ENCODE data around the gene CABLES1.
"Not testable (repeated sequence)": the region's sequence is repeated elsewhere in the genome, so short reads cannot be mapped to it uniquely, and the experiment has no call there.

Gene CABLES1

DNA sequence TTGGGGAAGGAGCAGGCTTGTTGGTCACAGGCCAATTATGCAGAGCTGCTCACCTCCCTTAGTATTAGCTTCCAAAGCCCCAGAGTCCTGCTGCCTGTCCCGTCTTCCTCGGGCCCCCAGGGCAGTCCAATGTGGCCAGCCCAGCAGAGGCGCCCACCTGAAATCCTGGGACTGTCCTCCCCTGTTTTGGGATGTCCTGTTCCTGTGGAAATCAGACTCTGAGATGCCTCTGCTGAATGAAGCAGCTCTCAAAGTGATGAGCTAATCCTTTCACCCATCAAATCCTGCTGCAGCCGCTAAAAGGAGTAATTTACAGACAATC, 105.3 kb downstream of the CABLES1 start:
- no peak for DNase-seq (ENCODE audit: low read depth in 2 of 2)

DNA sequence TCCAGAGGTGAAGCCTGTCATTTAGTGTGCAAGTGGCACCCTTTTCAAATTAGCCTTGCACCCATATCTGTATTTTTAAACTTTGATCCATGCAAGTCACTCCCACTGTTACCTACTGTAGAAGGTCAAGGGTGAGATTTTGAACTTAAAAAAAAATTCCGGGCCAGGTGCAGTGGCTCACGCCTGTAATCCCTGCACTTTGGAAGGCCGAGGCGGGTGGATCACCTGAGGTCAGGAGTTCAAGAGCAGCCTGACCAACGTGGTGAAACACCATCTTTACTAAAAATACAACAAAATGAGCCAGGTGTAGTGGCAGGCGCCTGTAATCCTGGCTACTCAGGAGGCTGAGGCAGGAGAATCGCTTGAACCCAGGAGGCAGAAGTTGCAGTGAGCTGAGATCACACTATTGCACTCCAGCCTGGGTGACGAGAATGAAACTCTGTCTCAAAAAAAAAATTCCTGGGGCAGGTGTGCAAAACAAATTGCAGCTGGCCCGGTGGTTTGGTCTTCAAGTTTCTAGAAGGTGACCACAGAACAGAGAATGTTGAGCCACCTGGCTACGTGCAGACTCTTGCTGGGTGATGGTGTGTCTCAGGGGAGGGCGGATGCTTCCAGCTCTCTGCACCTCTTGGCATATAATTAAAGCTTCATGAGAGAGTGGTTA, 106.7 kb downstream of the CABLES1 start:
- not testable (repeated sequence) for DNase-seq (ENCODE audit: low read depth in 2 of 2)

DNA sequence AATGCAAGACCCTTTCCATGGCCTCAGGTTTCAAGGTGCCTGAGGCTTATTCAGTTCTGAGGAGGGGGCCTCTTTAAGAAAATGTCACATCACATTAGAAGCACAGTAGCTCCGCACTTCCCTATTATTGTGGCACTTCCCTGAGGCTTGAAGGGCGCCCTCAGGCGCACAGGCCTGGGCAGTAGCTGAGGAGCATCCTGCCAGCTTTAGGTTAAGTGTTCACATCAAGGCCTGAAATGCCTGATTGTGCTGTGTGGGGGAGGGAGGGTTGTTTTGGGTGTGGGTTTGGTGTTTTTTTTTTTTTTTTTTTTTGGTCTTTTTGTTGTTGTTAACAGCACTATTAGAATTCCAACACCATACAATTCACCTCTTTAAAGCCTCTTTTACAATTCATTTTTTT, 107.9 kb downstream of the CABLES1 start:
- no peak for DNase-seq (ENCODE audit: low read depth in 2 of 2)

DNA sequence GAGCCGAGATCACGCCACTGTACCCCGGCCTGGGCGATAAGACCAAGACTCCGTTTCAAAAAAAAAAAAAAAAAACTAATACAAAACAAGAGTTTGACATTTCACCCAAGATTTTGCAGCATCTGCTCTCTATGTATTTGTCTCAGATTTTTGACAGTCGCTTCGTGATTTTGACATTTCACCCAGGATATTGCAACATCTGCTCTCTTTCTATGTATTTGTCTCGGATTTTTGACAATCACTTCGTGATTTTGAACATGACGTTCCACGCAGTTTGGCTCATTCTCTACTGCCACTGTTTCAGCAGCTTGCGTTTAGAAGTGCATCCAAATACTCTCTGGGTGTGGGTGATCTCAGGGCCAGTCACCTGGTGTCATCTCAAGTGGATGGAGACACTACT, 108.5 kb downstream of the CABLES1 start:
- DNase-seq (ENCODE audit: low read depth in 2 of 2), result no peak

DNA sequence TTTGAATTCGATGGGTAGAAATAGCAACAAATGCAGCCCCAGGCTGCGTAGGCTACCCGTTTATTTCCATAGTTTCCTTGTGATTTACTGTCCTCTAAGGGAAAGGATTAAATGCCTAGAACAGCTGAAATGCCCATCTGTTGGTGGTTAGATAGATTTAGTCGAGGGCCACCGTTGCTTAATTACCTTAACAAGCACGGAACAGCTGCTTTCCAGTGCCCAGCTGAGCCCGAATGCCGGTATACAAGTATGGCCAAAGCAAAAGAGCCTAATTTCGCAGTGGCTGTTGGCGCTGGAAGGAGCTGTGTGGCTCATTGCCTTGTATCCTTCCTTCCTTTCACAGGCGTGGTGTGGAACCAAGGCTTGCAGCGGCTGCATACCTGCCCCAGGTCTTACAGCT, 109.1 kb downstream of the CABLES1 start:
- DNase-seq (ENCODE audit: low read depth in 2 of 2), result no peak

DNA sequence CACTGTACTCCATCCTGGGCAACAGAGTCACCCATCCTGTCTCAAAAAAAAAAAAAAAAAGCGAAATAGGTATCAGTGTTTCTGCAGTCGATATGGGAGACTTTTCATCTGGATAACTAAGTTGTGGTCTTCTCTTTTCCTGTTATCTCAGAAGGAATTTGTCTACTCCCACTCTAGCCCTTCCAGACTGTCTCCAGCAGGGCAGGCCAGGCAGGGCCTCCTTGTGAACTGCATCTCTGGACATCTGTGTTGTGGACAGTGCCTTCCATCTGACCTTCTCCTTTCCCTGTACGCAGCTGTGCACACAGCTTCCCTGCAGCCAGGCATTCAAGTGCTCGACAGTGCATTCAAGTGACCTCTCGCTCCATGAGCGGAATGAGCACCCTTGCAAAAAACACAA, 110.2 kb downstream of the CABLES1 start:
- no peak for DNase-seq (ENCODE audit: low read depth in 2 of 2)

DNA sequence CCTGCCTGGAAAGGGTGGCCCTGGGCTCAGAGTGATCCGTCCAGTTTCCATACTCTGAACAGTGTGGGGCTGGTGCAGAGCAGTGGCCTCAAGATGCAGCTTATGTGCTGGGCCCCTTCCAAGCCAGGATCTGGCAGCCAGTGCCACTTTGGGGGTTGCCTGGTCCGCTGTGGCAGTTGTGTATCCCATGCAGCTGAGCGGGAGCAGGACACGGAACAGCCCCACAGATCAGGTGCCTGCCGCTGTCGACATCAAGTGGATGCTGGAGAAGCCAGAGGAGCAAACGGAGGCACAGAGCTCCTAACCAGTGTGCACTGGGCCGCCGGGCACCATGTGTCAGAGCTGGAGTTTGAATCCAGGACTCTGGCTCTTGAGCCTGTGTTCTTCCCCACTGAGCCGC, 112.0 kb downstream of the CABLES1 start:
- no peak for DNase-seq (ENCODE audit: low read depth in 2 of 2)

DNA sequence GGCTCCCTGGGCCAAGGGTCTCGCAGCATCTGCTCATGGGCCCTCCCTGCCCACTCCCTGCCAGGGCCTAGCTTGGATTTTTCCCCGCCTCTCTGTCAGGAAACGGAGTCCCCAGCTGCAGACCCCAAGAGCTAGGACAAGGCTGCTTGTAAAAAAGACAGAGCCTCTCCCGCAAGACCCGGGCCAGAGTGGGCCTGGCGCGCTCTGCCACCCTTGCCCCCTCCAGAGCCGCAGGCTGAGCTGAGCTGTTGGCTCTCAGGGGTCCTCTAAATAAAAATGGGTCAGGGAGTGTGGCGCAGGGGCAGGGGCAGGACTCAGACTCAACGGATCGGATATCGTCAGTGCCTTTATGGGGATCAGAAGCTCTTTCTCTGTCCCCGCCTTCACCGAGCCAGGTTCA, 112.6 kb downstream of the CABLES1 start:
- no peak for DNase-seq (ENCODE audit: low read depth in 2 of 2)

DNA sequence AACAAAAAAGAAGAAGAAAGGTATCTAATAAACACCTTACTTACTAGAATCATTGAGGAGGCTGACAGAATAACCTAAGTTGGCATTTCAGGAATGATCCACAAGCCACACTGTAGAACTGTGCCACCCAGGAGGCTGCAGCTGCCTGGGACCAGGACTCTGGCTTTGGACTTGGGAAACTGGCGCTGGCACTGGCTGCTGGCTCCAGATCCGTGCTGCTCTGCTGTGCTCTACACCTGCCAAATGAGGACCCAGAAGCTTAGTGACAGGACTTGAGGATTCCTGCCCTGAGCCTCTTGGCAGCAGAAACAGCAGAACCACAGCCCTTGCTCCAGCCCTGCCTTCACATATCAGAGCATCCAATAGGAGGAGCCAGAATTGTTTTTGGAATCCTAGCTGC, 113.5 kb downstream of the CABLES1 start:
- DNase-seq (ENCODE audit: low read depth in 2 of 2), result no peak

DNA sequence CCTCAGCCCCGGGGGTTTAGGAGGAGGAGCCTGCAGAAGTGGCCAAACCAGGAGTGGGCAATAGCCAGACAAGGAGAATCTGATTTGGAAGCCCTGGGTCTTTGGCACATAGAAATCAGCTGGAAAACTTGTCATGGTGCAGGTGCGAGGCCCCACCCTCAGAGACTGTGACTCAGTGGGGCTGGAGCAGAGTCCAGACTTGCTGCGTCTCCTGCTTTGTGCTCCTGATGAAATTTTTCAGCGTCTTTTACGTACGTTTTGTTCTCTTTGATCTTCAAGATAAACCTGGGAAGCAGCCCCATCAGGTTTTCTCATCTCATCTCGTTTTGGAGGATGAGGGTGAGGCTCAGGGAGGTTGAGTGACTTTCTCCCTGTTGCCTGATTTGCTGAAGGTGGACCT, 114.1 kb downstream of the CABLES1 start:
- DNase-seq (ENCODE audit: low read depth in 2 of 2), result no peak

DNA sequence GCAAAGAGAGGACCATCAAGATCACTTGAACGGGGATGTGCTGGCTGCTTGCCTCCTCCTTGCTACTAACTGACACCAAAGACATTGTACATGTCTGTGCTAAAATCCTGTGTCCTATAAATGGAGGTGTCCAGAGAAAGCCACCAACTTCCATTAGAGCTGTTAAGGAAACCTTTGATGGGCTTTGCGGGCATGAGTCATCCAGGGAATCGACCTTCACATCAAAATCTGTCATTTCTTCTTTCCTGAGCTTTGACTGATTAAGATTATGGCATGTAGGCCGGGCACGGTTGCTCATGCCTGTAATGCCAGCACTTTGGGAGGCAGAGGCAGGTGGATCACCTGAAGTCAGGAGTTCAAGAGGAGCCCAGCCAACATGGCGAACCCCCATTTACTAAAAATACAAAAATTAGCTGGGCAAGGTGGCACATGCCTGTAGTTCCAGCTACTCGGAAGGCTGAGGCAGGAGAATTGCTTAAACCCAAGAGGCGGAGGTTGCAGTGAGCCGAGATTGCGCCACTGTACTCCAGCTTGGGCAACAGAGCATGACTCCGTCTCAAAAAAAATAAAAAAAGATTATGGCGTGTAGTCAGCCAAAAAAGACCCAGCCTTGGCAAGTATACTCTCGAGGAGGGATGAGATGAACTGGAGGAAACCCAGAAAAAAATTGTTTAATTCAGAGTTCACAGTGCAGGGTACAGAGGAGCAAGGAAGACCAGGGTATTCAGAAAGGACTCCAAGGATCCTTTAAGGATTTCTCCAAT, 115.8 kb downstream of the CABLES1 start:
- DNase-seq (ENCODE audit: low read depth in 2 of 2), result no peak

DNA sequence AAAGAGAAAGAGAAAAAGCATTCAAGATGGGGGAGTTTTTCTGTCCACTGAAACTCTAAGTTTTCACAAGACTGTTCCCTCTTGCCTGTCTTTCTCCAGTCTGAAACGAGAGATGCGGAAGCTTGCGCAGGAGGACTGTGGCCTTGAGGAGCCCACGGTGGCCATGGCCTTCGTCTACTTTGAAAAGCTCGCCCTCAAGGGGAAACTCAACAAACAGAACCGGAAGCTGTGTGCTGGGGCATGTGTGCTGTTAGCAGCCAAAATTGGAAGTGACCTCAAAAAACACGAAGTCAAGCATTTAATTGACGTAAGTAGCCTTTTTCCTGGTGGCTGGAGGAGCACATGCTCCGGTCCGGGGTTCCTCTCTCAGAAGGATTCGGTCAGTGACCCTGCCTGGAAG, 118.3 kb downstream of the CABLES1 start:
- no peak for DNase-seq (ENCODE audit: low read depth in 2 of 2)

DNA sequence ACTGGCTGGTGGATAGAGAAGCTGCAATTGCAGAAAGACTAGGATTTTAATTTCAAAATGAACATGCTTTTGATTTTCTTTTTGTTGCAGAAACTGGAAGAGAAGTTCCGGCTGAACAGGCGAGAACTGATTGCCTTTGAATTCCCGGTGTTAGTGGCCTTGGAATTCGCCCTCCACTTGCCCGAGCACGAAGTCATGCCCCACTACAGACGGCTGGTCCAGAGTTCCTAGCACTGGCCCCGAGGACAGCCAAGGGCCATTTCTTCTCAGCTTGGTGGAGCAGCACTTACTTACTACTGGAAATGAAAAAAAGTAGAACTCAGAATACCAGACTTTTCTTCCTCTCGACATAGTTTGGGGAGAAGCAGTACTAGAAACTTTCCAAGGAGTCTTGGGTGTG, 121.9 kb downstream of the CABLES1 start:
- no peak for DNase-seq (ENCODE audit: low read depth in 2 of 2)

DNA sequence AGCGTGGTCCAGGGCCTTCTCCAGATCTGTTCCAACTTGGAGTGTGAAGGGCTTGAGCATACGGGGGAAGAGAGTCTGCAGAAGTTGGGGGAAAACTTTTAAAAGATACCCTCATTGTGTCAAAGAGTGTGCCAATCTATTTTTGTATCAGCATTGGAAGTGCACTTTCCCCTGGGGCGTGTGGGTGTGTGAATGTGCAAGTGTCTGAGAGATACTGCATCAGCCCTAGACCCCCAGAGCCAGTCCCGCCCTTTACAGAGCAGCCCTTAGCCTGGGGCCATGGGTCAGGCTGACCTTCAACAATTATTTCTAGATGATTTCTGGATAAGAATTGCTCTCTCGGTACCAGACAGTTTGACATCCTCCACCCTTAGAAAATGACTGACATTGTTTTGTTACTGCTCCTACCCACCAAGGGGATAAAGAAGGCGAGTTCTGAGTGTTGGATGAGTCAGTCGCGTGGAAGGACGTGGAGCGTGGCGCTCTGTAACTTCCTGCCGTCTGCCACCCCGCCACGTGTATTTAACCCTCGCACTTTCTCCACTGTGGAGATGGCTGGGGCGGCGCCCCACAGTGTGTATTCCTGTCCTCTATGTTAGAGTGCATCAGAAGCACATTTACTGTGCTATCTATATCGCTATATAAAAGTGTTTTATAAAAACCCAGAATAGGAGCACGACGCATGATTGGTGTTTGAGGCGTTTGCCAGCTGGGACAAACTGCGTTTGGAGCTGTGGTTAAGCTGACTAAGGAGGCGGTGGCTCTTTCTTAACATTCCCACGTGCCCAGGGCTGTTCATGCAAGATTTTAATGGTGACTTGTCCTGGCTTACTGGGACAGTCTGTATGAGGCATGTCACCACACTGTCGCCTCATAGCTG, 122.6 kb downstream of the CABLES1 start:
- no peak for DNase-seq (ENCODE audit: low read depth in 2 of 2)

DNA sequence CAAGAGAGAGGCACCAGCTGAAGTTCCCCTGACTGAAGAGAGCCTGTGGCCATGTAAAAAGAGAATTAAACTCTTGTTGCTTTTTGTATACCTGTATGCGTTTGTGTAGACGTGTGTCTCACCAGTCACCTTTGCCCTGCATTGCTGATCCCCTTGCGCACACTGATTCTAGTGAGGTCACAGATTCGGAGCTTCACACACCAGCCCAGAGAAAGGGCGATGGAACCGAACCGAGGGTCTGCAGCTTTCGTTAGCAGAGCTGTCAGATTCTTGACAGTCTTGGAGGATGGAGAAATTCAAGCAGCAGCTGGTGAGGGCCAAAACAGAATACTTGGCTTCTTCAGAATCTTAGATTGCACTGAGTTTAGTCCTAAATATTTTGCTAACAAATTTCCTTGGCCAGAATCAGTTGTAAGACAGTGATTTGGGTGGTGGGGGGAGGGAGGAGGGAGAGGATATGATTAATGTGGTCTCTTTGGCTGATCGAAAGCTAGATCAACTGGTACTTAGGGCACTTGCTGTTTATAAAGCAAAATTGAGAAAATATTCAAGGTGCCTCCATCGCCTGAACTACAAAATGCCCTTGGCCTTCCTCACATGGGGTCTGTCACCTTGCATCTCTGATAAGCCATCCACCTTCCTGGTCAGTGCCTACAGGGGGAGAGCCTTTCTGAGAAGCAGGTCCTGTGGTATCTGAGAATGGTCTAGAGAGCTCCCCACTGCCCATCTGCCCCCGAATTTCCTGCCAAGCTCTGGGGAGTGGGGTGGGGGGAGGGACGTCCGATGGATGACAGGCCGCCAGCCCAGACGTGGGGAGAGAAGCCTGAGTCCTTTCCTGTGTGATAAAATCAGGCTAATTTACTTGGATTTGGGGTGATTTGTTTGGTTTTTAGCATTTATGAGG, 123.5 kb downstream of the CABLES1 start:
- DNase-seq (ENCODE audit: low read depth in 2 of 2), result no peak

DNA sequence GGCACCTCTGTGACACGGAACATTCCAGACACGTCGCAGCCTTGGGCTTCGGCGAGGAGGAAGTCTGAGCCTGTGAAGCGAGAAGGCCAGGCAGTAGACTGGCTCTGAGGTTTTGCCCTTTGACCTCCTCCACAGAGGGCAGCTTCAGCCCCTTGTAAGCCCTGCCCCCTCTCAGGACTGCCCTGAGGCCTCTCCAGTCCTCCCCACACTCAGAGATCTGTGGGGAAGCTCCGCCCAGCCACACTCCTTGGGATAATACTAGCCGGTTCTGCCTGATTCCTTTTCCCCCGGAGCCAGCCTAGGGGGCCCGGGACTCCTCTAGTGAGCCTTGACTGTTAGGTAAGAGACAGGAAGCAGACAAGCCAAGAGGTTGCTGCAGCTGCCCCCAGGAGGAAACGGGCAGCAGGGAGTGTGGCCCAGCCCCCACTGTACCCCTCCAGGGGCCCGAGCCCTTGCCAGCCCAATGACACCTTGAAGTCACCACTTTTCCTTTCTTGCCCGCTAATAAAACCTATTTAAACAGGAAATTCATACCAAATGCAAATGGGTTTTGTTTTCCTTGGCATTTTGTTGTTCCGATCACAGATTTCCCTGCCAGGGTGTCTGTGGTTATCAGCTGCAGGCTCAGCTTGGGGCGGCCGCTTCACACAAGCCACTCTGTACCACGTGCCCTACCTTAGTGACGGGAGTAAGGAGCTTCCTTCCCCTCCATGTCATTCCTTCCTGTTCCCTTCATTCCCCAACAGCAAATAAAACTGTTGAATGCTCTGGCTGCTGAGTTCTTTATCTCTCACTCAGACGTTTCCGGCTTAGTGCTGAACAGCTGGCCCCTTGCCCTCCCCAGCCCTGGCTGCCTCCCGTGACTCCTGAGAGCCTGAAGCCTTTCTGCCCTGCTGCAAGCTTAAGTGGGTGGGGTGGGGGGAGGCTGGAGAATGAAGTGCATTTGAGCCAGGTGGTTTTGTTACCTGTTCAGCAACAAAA, 124.7 kb downstream of the CABLES1 start:
- no peak for DNase-seq (ENCODE audit: low read depth in 2 of 2)

DNA sequence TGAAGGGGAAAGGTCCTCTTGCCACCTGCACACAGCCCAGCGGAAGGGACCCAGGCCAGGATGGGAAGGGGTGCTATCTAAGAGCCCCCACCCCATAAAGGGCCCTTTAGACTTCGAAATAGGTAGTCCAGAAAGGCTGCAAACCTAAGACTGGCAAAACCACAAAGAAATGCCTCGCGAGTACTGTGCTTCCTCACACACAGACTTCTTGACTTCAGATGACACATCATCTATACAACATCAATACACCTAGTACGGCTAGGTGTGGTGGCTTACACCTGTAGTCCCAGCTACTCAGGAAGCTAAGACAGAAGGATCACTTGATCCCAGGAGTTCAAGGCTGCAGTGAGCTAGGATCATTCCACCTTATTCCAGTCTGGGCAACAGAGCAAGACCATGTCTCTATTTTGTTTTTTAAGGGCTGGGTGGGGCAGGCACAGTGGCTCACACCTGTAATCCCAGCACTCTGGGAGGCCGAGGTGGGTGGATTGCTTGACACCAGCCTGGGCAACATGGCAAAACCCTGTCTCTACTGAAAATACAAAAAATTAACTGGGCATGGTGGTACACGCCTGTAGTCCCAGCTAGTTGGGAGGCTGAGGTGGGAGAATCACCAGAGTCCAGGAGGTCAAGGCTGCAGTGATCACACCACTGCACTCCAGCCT, 125.8 kb downstream of the CABLES1 start:
- DNase-seq (ENCODE audit: low read depth in 2 of 2), result no peak

DNA sequence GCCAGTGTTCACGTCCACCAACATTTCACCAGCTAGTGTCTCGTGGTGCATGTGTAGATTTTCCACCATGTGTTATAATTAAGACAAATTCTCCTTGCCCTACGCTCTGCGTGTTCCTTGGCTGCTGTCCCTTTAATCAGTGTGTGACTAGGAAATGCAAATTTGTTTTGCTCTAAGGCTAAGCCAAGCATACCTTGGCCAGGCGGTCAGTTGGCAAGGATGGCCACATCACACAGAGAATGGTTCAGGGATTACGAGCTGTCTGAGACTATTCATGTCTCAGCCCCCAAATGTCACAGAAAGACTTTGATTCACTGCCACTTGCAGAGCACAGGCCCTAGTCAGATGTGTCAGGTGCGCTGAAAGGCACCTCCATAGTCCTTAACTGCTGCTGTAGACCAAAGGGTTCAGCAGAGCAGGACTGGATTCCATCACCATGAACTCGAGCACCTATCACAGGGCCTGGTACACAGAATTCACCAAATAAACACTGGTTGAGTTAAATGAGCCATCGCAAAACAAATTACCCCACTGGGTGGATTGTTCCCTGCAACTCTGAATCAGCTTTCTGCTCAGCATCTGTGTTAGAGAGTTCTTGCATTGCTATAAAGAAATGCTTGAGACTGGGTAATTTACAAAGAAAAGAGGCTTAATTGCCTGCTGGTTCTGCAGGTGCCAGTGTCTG, 128.4 kb downstream of the CABLES1 start:
- no peak for DNase-seq (ENCODE audit: low read depth in 2 of 2)

DNA sequence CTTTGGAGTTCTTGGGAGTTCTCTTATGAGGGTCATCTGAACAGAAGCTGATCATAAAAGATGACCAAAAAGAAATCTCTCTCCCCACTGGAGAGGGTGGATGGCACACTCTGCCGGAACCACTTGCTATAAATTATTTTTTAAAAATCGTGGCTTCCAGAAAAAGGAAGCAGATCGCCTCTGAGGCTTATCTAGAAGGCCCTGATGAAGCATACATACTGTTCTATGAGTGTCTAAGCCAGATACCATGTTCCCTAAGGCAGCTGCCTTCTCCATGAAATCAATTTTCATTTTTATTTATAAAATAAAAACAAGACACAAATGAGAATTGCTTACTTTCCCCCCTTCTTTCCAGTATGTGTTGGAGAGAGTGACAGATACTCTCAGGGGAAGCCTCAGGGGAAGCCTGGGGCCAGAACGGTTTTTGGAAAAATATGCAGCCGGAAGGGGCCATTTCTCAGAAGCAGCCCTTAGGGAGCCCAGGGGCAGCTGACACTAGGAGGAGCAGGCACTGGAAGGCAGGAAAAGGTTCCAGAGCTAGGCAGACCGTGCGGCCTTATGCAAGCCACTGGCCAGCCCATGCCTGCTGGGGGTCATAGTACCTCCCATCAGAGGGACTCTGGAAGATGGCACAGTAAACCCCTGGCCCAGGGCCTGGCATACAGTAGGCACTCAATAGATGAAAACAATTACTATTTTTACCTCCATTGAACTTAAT, 130.6 kb downstream of the CABLES1 start:
- DNase-seq (ENCODE audit: low read depth in 2 of 2), result no peak
